Mesenchymal stem cell (in vitro differentiated cells and primary cell): Measurements from ENCODE around the gene KCTD12.
"Not testable (repeated sequence)": the region's sequence is repeated elsewhere in the genome, so short reads cannot be mapped to it uniquely, and the experiment has no call there.

Experiments used
- DNase-seq: peaks from one replicate; pipeline ENCODE4 v3.0.0-alpha.2; 2013
- H2AFZ ChIP-seq: one replicate; pipeline ENCODE4 v1.6.1; 2013; ENCODE audit warnings: low read depth, mild to moderate bottlenecking, control low read depth, inconsistent platforms, low read length, moderate library complexity
- H2AK5ac ChIP-seq: 2 replicates; pipeline ENCODE4 v1.6.1; 2013; ENCODE audit warnings: low read length, moderate library complexity, mild to moderate bottlenecking, inconsistent platforms; ENCODE audit not compliant: severe bottlenecking
- H2BK120ac ChIP-seq: one replicate; pipeline ENCODE4 v1.6.1; 2013; ENCODE audit warnings: low read depth, mild to moderate bottlenecking, inconsistent platforms, low read length, moderate library complexity
- H2BK12ac ChIP-seq, 2 experiments: one replicate each; pipeline ENCODE4 v1.6.1; 2013; ENCODE audit warnings: inconsistent platforms in 2 of 2, low read length in 2 of 2, mild to moderate bottlenecking in 2 of 2, moderate library complexity in 2 of 2, control low read depth in 1 of 2
- H2BK15ac ChIP-seq: one replicate; pipeline ENCODE4 v1.6.1; 2013; ENCODE audit warnings: mild to moderate bottlenecking, low read depth, inconsistent platforms; ENCODE audit not compliant: poor library complexity, severe bottlenecking
- H2BK5ac ChIP-seq: 2 replicates; pipeline ENCODE4 v1.6.1; 2013; ENCODE audit warnings: low read depth, mild to moderate bottlenecking, low read length, control low read depth, inconsistent platforms; ENCODE audit not compliant: poor library complexity, severe bottlenecking
- H3K14ac ChIP-seq, 2 experiments: one replicate each; pipeline ENCODE4 v1.6.1; 2013; ENCODE audit warnings: inconsistent platforms in 2 of 2, low read length in 2 of 2, control low read depth in 1 of 2, mild to moderate bottlenecking in 1 of 2, moderate library complexity in 1 of 2
- H3K18ac ChIP-seq, 2 experiments: one replicate each; pipeline ENCODE4 v1.6.1; 2013; ENCODE audit warnings: inconsistent platforms in 2 of 2, low read length in 2 of 2, control low read depth in 1 of 2, low read depth in 1 of 2, mild to moderate bottlenecking in 1 of 2
- H3K23ac ChIP-seq, 2 experiments: one replicate each; pipeline ENCODE4 v1.6.1; 2013; ENCODE audit warnings: inconsistent platforms in 2 of 2, low read length in 2 of 2, mild to moderate bottlenecking in 2 of 2, moderate library complexity in 2 of 2, control low read depth in 1 of 2
- H3K27ac ChIP-seq: 2 replicates; pipeline ENCODE4 v1.5.1; 2013; ENCODE audit warnings: mild to moderate bottlenecking, moderate library complexity, low read length, control low read depth, inconsistent platforms; ENCODE audit not compliant: poor library complexity, severe bottlenecking
- H3K27me3 ChIP-seq, 2 experiments: 2 replicates each; pipeline versions ENCODE4 v1.6.1 to v1.7.0; 2013; ENCODE audit warnings: low read length in 2 of 2, mild to moderate bottlenecking in 2 of 2, moderate library complexity in 2 of 2, control low read depth in 1 of 2, inconsistent platforms in 1 of 2; ENCODE audit not compliant: control insufficient read depth in 1 of 2, insufficient read depth in 1 of 2
- H3K36me3 ChIP-seq, 2 experiments: 2 replicates each; pipeline versions ENCODE4 v1.6.1 to v1.7.0; 2013; ENCODE audit warnings: low read length in 2 of 2, control low read depth in 1 of 2, inconsistent platforms in 1 of 2, low read depth in 1 of 2, mild to moderate bottlenecking in 1 of 2; ENCODE audit not compliant: insufficient read depth in 2 of 2, control insufficient read depth in 1 of 2
- H3K4ac ChIP-seq, 2 experiments: one replicate each; pipeline ENCODE4 v1.6.1; 2013; ENCODE audit warnings: inconsistent platforms in 2 of 2, low read length in 2 of 2, mild to moderate bottlenecking in 2 of 2, moderate library complexity in 2 of 2, control low read depth in 1 of 2, low read depth in 1 of 2
- H3K4me1 ChIP-seq: 2 replicates; pipeline ENCODE4 v1.6.1; 2013; ENCODE audit warnings: low read depth, low read length, control low read depth; ENCODE audit not compliant: control insufficient read depth, insufficient read depth
- H3K4me2 ChIP-seq: 2 replicates; pipeline ENCODE4 v1.6.1; 2013; ENCODE audit warnings: low read length, mild to moderate bottlenecking, inconsistent platforms; ENCODE audit not compliant: poor library complexity, severe bottlenecking
- H3K4me3 ChIP-seq, 2 experiments: 2 replicates each; pipeline versions ENCODE4 v1.5.1 to v1.7.0; 2013; ENCODE audit warnings: low read length in 2 of 2, mild to moderate bottlenecking in 2 of 2, control low read depth in 1 of 2, low read depth in 1 of 2; ENCODE audit not compliant: insufficient read depth in 1 of 2
- H3K79me1 ChIP-seq: replicated peaks from 2 replicates; pipeline ENCODE4 v1.6.1; 2013; ENCODE audit warnings: mild to moderate bottlenecking, control low read depth, low read length, inconsistent platforms; ENCODE audit not compliant: poor library complexity, severe bottlenecking
- H3K9ac ChIP-seq: 2 replicates; pipeline ENCODE4 v1.7.0; 2013; ENCODE audit warnings: mild to moderate bottlenecking, low read length, moderate library complexity
- H3K9me3 ChIP-seq: 2 replicates; pipeline ENCODE4 v1.7.0; 2013; ENCODE audit warnings: mild to moderate bottlenecking, low read length; ENCODE audit not compliant: control insufficient read depth
- H4K8ac ChIP-seq: one replicate; pipeline ENCODE4 v1.6.1; 2013; ENCODE audit warnings: inconsistent platforms, mild to moderate bottlenecking, low read length, moderate library complexity
- H4K91ac ChIP-seq: one replicate; pipeline ENCODE4 v1.6.1; 2013; ENCODE audit warnings: mild to moderate bottlenecking, low read length, inconsistent platforms
- WGBS: methylation state at CpG from one replicate; pipeline ENCODE4 v1.1.7; 2013; ENCODE audit warnings: mixed read lengths; 5-methylcytosine and 5-hydroxymethylcytosine counted together

The KCTD12 gene

DNA sequence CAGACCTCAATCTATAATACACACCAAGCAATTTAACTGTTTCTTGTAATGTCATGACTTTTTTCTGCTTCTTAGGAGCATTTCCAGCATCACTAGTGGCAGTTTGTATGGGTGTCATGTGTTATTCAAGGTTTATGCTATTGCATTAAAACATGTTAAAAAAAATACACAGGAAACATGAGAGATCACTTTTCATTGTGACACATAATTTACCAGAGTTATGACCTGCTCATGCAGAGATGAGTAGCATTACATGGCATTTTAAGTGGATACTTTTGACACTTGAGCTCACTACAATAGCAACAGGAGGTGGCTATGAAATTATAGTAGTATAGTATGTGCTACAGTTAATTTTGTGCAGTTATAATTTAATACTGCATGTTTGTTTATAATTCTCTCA lies 11.0 kb upstream of the KCTD12 start:
- not testable (repeated sequence) for H3K9ac ChIP-seq, H2BK5ac ChIP-seq, H2AK5ac ChIP-seq, H2AFZ ChIP-seq, H2BK15ac ChIP-seq, DNase-seq, H3K36me3 ChIP-seq, H2BK120ac ChIP-seq, H3K14ac ChIP-seq, H3K4me2 ChIP-seq, H4K91ac ChIP-seq, H3K23ac ChIP-seq, H3K4me3 ChIP-seq, H2BK12ac ChIP-seq, H3K27me3 ChIP-seq, H3K18ac ChIP-seq, H3K27ac ChIP-seq, H4K8ac ChIP-seq, H3K4ac ChIP-seq, H3K4me1 ChIP-seq, H3K79me1 ChIP-seq
- peaks cover 11% of the 10 kb centered on the region for H3K9me3 ChIP-seq

GRCh38 chr13:76894401-76895110 lies 8.4 kb upstream of the KCTD12 start:
- Histone ChIP-seq H3K36me3 (no peaks in the 10 kb centered on the region), H3K4ac (no peak overlapping the region), H2BK5ac (no peak overlapping the region), H3K27ac (no peak overlapping the region), H3K9me3 (peaks cover 11% of the 10 kb centered on the region), H3K14ac (no peak overlapping the region), H3K4me1 (no peaks in the 10 kb centered on the region), H3K79me1 (no peaks in the 10 kb centered on the region), H3K4me3 (no peak overlapping the region), H2BK15ac (no peak overlapping the region), H2AK5ac (no peak overlapping the region), H2BK120ac (no peak overlapping the region), H3K23ac (no peak overlapping the region), H3K18ac (no peak overlapping the region), H3K9ac (no peak overlapping the region), H3K27me3 (peaks cover 0 to 6% of the 10 kb centered on the region in 2 experiments), H3K4me2 (no peak overlapping the region), H2BK12ac (no peak overlapping the region), H4K91ac (no peak overlapping the region), H4K8ac (no peak overlapping the region), H2AFZ (no peak overlapping the region)
- no peak for DNase-seq
- WGBS: 67% methylated on average over 2 of the region's 2 CpGs

- H3K27ac ChIP-seq: no peak overlapping the region
- no peak overlapping the region for H3K4ac ChIP-seq
- WGBS: 74% methylated on average over 1 of the region's 1 CpG
- no peaks in the 10 kb centered on the region for H3K4me1 ChIP-seq
- H3K4me3 ChIP-seq: no peak overlapping the region
- no peak overlapping the region for H3K9ac ChIP-seq
- no peak overlapping the region for H3K23ac ChIP-seq
- no peak overlapping the region for H2BK15ac ChIP-seq
- H2BK5ac ChIP-seq: no peak overlapping the region
- no peak overlapping the region for H2BK12ac ChIP-seq
- no peak overlapping the region for H3K14ac ChIP-seq
- H3K79me1 ChIP-seq: no peaks in the 10 kb centered on the region
- no peak for DNase-seq
- H4K91ac ChIP-seq: no peak overlapping the region
- H3K4me2 ChIP-seq: no peak overlapping the region
- H3K18ac ChIP-seq: no peak overlapping the region
- H2AFZ ChIP-seq: no peak overlapping the region
- H4K8ac ChIP-seq: no peak overlapping the region
- H3K27me3 ChIP-seq: peaks cover 0 to 10% of the 10 kb centered on the region in 2 experiments
- no peak overlapping the region for H2AK5ac ChIP-seq
- no peak overlapping the region for H2BK120ac ChIP-seq
- peaks cover 4% of the 10 kb centered on the region for H3K9me3 ChIP-seq
- no peaks in the 10 kb centered on the region for H3K36me3 ChIP-seq
Observed at GRCh38 chr13:76892488-76892887, 6.3 kb upstream of the KCTD12 start.

DNA sequence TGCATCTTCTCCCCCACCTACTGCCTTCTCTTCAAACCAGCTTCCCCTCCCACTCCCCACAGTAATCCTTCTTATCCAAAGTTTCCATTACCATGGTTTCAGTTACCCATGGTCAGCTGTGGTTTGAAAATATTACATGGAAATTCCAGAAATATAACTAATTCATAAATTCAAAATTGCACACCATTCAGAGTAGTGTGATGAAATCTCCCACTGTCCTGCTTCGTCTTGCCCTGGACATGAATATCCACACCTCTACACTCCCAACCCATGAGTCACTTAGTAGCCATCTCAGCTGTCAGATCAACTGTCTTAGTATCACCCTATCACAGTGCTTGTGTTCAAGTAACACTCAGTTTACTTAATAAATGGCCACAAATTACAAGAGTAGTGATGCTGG lies 3.8 kb upstream of the KCTD12 start:
- Histone ChIP-seq H3K23ac (no peak overlapping the region), H2BK120ac (no peak overlapping the region), H3K14ac (no peak overlapping the region), H3K4me2 (no peak overlapping the region), H2BK15ac (no peak overlapping the region), H3K27me3 (peaks cover 0 to 10% of the 10 kb centered on the region in 2 experiments), H4K8ac (no peak overlapping the region), H3K36me3 (no peaks in the 10 kb centered on the region), H3K4me1 (peaks cover 6% of the 10 kb centered on the region), H3K18ac (no peak overlapping the region), H3K4ac (no peak overlapping the region), H2AK5ac (no peak overlapping the region), H2BK12ac (no peak overlapping the region), H4K91ac (no peak overlapping the region), H3K9ac (no peak overlapping the region), H3K79me1 (no peaks in the 10 kb centered on the region), H2BK5ac (no peak overlapping the region), H2AFZ (no peak overlapping the region), H3K4me3 (no peak overlapping the region), H3K9me3 (no peaks in the 10 kb centered on the region), H3K27ac (no peak overlapping the region)
- DNase-seq: no peak
- WGBS: 65% methylated on average over 1 of the region's 1 CpG
